ENCODE data around the gene OR10A6.

- TF ChIP-seq, protein P1, sequence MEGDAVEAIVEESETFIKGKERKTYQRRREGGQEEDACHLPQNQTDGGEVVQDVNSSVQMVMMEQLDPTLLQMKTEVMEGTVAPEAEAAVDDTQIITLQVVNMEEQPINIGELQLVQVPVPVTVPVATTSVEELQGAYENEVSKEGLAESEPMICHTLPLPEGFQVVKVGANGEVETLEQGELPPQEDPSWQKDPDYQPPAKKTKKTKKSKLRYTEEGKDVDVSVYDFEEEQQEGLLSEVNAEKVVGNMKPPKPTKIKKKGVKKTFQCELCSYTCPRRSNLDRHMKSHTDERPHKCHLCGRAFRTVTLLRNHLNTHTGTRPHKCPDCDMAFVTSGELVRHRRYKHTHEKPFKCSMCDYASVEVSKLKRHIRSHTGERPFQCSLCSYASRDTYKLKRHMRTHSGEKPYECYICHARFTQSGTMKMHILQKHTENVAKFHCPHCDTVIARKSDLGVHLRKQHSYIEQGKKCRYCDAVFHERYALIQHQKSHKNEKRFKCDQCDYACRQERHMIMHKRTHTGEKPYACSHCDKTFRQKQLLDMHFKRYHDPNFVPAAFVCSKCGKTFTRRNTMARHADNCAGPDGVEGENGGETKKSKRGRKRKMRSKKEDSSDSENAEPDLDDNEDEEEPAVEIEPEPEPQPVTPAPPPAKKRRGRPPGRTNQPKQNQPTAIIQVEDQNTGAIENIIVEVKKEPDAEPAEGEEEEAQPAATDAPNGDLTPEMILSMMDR (IDR thresholded peaks at IDR 0.05): no peak
- no peak for TF ChIP-seq POLR2A (IDR thresholded peaks at IDR 0.05)
Observed at GRCh38 chr11:7967097-7967496, 36.0 kb upstream of the OR10A6 start.

All from right lobe of liver (tissue), 4 donors.